ENCODE data around the gene SURF1.

SURF1 gene

GRCh38 chr9:133356391-133357091 is at the start of gene SURF1, which contains the start of gene SURF2:
TSS of gene SURF1 (minus strand) at chr9:133356487. CDS start at chr9:133356453, 34 bp downstream.
TSS of gene SURF2 (plus strand) at chr9:133356550. CDS start at chr9:133356593, 43 bp downstream.
- no peaks in the 10 kb centered on the region for H4K20me1 ChIP-seq (ENCODE audit: insufficient read depth, low read length)

GRCh38 chr9:133405508-133406438 is 49.5 kb upstream of the SURF1 start:
- H3K4me1 ChIP-seq (ENCODE audit: insufficient read depth, low read length, severe bottlenecking): no peaks in the 10 kb centered on the region
- no peaks in the 10 kb centered on the region for H3K9me2 ChIP-seq (ENCODE audit: low read depth, low read length)
- no peaks in the 10 kb centered on the region for H4K20me1 ChIP-seq (ENCODE audit: insufficient read depth, low read length)
- H3K4me2 ChIP-seq (ENCODE audit: low read length): no peak overlapping the region
- no peak overlapping the region for H2AFZ ChIP-seq (ENCODE audit: low read length)
- H3F3A ChIP-seq (ENCODE audit: insufficient read depth, low read length): no peaks in the 10 kb centered on the region
- no peaks in the 10 kb centered on the region for H3K79me2 ChIP-seq (ENCODE audit: insufficient read depth, low read length)
- no peaks in the 10 kb centered on the region for H3K9me3 ChIP-seq (ENCODE audit: low read length)
- no peak overlapping the region for H3K27ac ChIP-seq (ENCODE audit: low read depth, low read length, poor library complexity, severe bottlenecking)
- H3K27me3 ChIP-seq (ENCODE audit: insufficient read depth, low read length): no peaks in the 10 kb centered on the region
- H3K4me3 ChIP-seq (ENCODE audit: low read depth, low read length, poor library complexity, severe bottlenecking): no peak overlapping the region
- H3K9ac ChIP-seq (ENCODE audit: low read length): no peak overlapping the region
- peaks cover 68% of the 10 kb centered on the region for H3K36me3 ChIP-seq (ENCODE audit: insufficient read depth, low read length)
- TF ChIP-seq CTCF (IDR thresholded peaks at IDR 0.05; ENCODE audit: low read length) (no peak), EZH2 (IDR thresholded peaks at IDR 0.05; ENCODE audit: borderline replicate concordance, low read length) (no peak)

More at GRCh38 chr9:133356391-133357091, at the start of gene SURF1, which contains the start of gene SURF2:
- no peak within 1 kb of the TSS for H2AFZ ChIP-seq (ENCODE audit: low read length)
- H3K27ac ChIP-seq (ENCODE audit: low read depth, low read length, poor library complexity, severe bottlenecking): peak within 1 kb of the TSS; percentile 49
- peaks cover 61% of the 10 kb centered on the region for H3K36me3 ChIP-seq (ENCODE audit: insufficient read depth, low read length)
- TF ChIP-seq EZH2 (IDR thresholded peaks at IDR 0.05; ENCODE audit: borderline replicate concordance, low read length): no peak
- TF ChIP-seq CTCF (IDR thresholded peaks at IDR 0.05; ENCODE audit: low read length): peak; percentile 27; the same call in 1 of the 2 replicates
- peak within 1 kb of the TSS; percentile 84 for H3K9ac ChIP-seq (ENCODE audit: low read length)
- no peaks in the 10 kb centered on the region for H3K9me3 ChIP-seq (ENCODE audit: low read length)
- H3F3A ChIP-seq (ENCODE audit: insufficient read depth, low read length): peaks cover 13% of the 10 kb centered on the region
- H3K4me1 ChIP-seq (ENCODE audit: insufficient read depth, low read length, severe bottlenecking): peaks cover 29% of the 10 kb centered on the region
- peak within 1 kb of the TSS; percentile 90 for H3K4me3 ChIP-seq (ENCODE audit: low read depth, low read length, poor library complexity, severe bottlenecking)
- no peaks in the 10 kb centered on the region for H3K27me3 ChIP-seq (ENCODE audit: insufficient read depth, low read length)
- H3K9me2 ChIP-seq (ENCODE audit: low read depth, low read length): no peaks in the 10 kb centered on the region
- no peaks in the 10 kb centered on the region; the same call in 1 of the 2 replicates for H3K79me2 ChIP-seq (ENCODE audit: insufficient read depth, low read length)
- peak within 1 kb of the TSS; percentile 95 for H3K4me2 ChIP-seq (ENCODE audit: low read length)

- H3K9me3 ChIP-seq (ENCODE audit: low read length): no peaks in the 10 kb centered on the region
- H3K9me2 ChIP-seq (ENCODE audit: low read depth, low read length): no peaks in the 10 kb centered on the region
- H4K20me1 ChIP-seq (ENCODE audit: insufficient read depth, low read length): no peaks in the 10 kb centered on the region
- no peak overlapping the region for H2AFZ ChIP-seq (ENCODE audit: low read length)
- H3K36me3 ChIP-seq (ENCODE audit: insufficient read depth, low read length): peaks cover 55% of the 10 kb centered on the region
- no peak overlapping the region for H3K9ac ChIP-seq (ENCODE audit: low read length)
- H3K27me3 ChIP-seq (ENCODE audit: insufficient read depth, low read length): no peaks in the 10 kb centered on the region
- H3F3A ChIP-seq (ENCODE audit: insufficient read depth, low read length): no peaks in the 10 kb centered on the region
- H3K4me1 ChIP-seq (ENCODE audit: insufficient read depth, low read length, severe bottlenecking): no peaks in the 10 kb centered on the region
- H3K27ac ChIP-seq (ENCODE audit: low read depth, low read length, poor library complexity, severe bottlenecking): no peak overlapping the region
- TF ChIP-seq CTCF (IDR thresholded peaks at IDR 0.05; ENCODE audit: low read length) (no peak), EZH2 (IDR thresholded peaks at IDR 0.05; ENCODE audit: borderline replicate concordance, low read length) (no peak)
- no peak overlapping the region for H3K4me2 ChIP-seq (ENCODE audit: low read length)
- no peak overlapping the region for H3K4me3 ChIP-seq (ENCODE audit: low read depth, low read length, poor library complexity, severe bottlenecking)
- no peaks in the 10 kb centered on the region for H3K79me2 ChIP-seq (ENCODE audit: insufficient read depth, low read length)
Measured at GRCh38 chr9:133404454-133405002, 48.2 kb upstream of the SURF1 start.

All from OCI-LY1 (cell line).